G401 (cell line): ENCODE results near the gene DCHS2. TPM values are rescaled to one million over a fixed set of nuclear protein-coding genes. Genes with fewer than 3 reads are reported as not detected.

Experiments used
- DNase-seq: peaks from one replicate; pipeline ENCODE4 v3.0.0-alpha.2; 2015; ENCODE audit warnings: low spot score
- in situ Hi-C: cut with HindIII; loops from 2 replicates; pipeline ENCODE4 v1.10.0; 2016; ENCODE audit warnings: low sequenced_read_pairs, mixed read lengths
- total RNA-seq: library from RNA; depleted of rRNA; stranded (reverse); fragments of >200 nt; shearing (Covaris generic); gene quantifications from 2 replicates; pipeline ENCODE4 v1.2.3, GENCODE V29; 2014

The DCHS2 gene
- total RNA-seq, 1 experiment from 2014 or later, result not detected

GRCh38 chr4:154462081-154462810, 29.4 kb downstream of the DCHS2 start:
- DNase-seq, result no peak
- in situ Hi-C loops, result no loop called here

GRCh38 chr4:154457471-154457870, 34.1 kb downstream of the DCHS2 start:
- no peak for DNase-seq
- in situ Hi-C loops, result no loop called here

- DNase-seq, result no peak
- in situ Hi-C loops, result no loop called here
Measured at GRCh38 chr4:154456889-154457288, 34.7 kb downstream of the DCHS2 start.

GRCh38 chr4:154456240-154456639, 35.4 kb downstream of the DCHS2 start:
- in situ Hi-C loops, result no loop called here
- no peak for DNase-seq

GRCh38 chr4:154455111-154455510, 36.5 kb downstream of the DCHS2 start:
- in situ Hi-C loops, result no loop called here
- no peak for DNase-seq

DNA sequence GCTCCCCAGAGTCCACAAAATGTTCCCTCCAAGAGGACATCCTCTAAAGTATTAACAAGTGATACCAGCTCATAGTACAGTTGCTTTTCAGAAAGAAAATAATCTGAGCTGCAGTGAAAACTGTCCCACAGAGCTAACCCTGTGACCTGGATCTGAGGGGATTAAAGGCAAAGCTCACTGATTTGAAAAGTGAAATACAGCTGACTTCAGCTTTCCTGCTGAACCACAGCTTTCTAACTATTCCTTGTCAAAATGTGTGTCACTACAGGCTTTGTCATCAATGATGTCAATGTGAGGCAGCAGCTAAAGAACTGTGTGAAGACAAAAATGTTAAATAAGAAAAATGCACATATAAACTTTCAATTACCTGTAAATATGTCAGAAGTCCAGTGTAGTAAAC, 36.9 kb downstream of the DCHS2 start:
- DNase-seq, result no peak
- in situ Hi-C loops, result no loop called here

GRCh38 chr4:154452798-154453346, 38.7 kb downstream of the DCHS2 start:
- in situ Hi-C loops, result no loop called here
- DNase-seq, result no peak

GRCh38 chr4:154450966-154451365, 40.6 kb downstream of the DCHS2 start:
- in situ Hi-C loops, result no loop called here
- DNase-seq, result no peak

- DNase-seq, result no peak
- in situ Hi-C loops, result no loop called here
Measured at GRCh38 chr4:154444958-154445357, 46.6 kb downstream of the DCHS2 start.

DNA sequence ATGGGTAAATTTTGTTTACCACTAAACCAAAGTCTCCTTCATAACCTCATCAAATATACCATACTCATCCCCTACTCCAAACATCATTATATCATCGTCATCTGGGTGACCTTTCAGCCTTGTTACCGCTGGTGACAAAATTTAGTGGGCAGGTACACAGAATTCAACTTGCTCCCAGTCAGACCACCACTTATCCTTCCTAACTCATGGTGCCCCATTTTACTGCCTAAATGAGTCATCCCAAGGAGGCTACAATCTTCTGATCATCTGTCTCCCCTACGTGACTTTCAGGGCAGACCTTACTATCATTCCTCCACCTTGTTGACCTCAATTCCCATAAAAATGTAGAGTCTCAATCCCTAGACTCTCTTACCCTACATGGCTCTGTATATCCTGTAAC, 49.6 kb downstream of the DCHS2 start:
- in situ Hi-C loops, result no loop called here
- DNase-seq, result no peak

- in situ Hi-C loops, result no loop called here
- DNase-seq, result no peak
Measured at GRCh38 chr4:154441124-154441523, 50.5 kb downstream of the DCHS2 start.

- in situ Hi-C loops, result no loop called here
- DNase-seq, result no peak
Measured at GRCh38 chr4:154439224-154439623, 52.4 kb downstream of the DCHS2 start.

- in situ Hi-C loops, result no loop called here
- no peak for DNase-seq
Measured at GRCh38 chr4:154435895-154436294, 55.7 kb downstream of the DCHS2 start.

DNA sequence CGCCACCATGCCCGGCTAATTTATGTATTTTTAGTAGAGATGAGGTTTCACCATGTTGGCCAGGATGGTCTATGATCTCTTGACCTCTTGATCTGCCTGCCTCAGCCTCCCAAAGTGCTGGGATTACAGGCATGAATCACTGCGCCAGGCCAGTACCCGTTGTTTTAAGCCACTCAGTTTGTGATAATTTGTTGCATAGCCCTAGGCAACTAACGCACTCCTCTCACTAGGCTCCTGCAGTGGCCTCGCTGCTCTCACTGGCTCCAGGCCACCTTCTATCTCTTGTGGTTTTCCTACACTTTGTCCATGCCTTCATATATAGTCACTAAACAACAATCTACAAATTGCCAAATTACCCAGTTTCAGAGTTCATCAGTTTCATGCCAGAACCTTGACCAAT, 58.1 kb downstream of the DCHS2 start:
- in situ Hi-C loops, result no loop called here
- DNase-seq, result no peak

- in situ Hi-C loops, result no loop called here
- DNase-seq, result no peak
Measured at GRCh38 chr4:154429176-154429575, 62.4 kb downstream of the DCHS2 start.

DNA sequence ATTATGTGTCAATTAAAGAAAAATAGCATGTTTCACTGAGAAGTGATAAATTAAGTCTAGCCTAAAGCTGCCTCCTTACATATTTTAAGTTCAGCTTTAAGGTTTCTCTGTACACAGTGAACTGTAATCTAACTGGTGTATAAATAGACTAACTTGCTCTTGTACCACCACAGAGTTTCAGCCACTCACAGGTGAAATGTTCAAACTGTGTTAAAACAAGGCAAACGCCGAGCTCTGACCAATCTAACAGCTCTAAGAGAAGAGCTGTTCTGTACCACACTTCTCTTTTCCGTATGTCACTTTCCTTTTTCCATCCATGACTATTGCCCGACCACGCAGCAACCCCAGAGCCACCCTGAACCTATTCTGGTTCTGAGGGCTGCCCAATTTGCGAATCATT, 64.5 kb downstream of the DCHS2 start:
- in situ Hi-C loops, result no loop called here
- no peak for DNase-seq

- no peak for DNase-seq
- in situ Hi-C loops, result no loop called here
Measured at GRCh38 chr4:154425514-154425913, 66.1 kb downstream of the DCHS2 start.

- in situ Hi-C loops, result no loop called here
- no peak for DNase-seq
Measured at GRCh38 chr4:154424810-154425484, 66.7 kb downstream of the DCHS2 start.

DNA sequence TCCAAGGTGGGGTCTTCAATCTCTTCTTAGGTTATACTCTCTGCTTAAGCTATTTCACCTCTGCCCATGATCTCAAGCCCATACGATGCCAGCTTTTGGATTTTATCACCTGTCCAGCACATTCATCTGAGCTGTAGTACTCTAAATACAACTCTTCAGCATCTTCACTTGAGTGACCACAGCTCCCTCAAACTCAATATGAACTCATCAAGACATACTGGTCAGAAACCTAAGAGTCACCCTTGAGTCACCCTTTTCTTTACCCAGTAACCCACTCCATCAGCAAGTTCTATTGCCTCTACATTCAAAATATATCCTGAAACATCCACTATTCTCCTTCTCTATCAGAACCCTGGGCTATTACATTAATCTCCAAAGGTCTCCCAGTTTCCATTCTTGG, 69.4 kb downstream of the DCHS2 start:
- in situ Hi-C loops, result no loop called here
- no peak for DNase-seq

DNA sequence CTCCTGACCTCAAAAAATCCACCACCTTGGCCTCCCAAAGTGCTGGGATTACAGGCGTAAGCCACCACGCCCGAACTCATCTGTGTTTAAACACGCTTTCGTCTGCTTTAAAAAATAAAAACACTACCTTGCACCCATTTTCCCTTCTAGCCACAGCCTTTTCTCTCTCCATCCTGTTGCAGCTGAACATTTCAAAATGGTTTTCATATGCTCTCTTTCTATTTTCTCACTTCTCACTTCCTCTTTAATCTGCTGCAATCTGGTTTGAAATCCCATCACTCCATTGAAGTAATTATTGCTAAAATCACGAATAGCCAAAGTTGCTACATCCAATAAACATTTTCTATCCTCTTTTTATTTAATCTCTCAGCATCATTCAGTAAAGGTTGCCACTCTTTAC, 70.0 kb downstream of the DCHS2 start:
- DNase-seq, result no peak
- in situ Hi-C loops, result no loop called here

GRCh38 chr4:154417373-154417673, 74.3 kb downstream of the DCHS2 start:
- in situ Hi-C loops, result no loop called here
- no peak for DNase-seq
